Measurements from ENCODE around the gene DCST2.

Gene DCST2

DNA sequence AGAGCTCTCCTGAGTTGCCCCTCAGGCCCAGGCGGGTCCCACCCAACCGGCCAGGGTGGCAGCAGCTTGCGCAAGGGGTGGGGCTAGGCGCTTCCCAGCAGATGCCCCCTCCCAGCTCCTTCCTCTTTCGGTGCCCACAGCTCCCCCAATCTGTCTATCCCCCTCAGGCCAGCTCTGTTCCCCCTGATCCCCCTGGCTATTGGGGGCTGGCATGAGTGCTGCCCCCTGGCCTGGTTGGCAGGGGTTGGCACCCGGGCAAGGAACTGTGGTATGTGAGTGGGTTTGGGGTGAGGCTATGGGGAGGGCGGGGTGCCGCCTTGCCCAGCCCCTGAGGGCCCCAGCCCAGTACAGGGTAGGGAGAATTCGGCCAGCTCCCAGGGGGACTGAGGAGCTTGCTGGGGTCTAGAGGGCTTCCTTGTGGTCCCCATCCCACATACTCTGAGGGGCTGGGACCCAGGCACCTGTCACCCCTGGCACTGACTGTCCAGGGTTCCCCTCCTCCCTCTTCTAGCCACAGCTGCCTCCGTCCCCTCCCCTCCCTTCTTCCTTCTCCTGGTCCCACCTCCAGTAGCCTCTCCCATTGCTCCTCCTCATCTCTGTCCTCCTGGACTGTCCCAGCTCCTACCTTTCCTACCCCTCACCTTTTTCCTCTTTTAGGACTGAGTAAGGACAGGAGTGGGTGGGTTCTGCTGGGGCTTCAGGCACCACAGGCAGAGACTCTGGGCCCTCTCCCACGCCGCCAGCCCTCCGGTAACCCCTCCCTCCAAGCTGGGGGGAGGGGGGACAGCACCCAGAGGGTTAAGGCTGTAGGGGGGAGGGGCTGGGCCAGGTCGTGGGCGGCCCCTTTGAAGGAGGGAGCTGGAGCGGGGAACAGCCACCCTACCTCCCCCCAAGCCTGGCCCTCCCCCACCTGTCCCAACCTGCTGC lies 25.3 kb downstream of the DCST2 start:
- no peak for DNase-seq

DNA sequence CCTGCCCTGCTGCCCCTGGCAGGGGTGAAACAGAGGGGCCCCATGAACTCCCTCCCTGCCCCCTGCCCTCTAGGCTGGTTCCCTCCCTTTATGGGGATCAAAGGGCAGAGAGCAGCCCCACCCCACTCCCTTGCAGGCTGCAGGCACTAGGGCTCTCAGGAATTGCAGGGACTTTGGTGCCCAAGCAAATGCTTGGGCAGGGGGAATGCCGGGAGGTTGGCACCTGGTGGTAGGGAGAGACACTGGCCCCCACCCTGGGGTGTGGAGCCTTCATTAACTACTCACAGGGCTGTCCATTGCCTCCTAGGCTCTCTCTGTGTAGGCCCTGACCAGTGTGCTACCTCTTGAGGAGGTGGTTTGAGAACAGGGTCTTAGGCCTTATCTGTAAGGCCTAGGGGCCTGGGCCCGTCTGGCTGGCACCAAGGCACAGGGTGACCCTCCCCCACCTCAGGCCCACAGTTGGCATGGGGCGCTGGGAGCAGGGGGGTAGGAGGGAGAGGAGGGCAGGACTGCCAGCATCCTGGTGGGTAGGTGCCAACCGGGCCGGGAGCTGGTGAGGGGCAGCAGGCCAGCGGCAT lies 26.2 kb downstream of the DCST2 start:
- no peak for DNase-seq

DNA sequence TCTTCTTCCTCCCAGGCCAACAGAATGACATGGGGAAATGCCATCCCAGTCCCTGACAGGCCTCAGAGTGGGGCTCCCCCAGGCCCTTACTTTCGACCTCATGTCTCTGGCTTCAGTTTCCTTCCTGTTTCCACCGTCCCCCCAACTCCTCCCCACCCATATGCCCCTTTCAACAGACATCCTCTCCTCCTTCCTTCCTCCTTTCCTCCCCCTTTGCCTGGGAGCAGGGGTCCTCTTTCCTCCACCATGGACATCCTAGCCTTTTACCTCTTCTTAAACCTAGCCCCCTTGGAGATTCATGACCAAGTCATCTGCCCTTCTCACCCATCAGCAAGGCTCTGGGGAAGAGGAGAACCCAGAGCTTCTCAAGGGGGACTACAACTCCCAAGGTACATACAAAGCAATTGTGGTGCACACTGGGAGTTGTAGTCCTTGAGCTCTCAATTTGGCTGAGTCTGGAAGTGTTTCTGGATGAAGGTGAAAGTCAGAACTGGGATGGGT lies 26.9 kb downstream of the DCST2 start:
- peak; percentile 23 for DNase-seq

DNA sequence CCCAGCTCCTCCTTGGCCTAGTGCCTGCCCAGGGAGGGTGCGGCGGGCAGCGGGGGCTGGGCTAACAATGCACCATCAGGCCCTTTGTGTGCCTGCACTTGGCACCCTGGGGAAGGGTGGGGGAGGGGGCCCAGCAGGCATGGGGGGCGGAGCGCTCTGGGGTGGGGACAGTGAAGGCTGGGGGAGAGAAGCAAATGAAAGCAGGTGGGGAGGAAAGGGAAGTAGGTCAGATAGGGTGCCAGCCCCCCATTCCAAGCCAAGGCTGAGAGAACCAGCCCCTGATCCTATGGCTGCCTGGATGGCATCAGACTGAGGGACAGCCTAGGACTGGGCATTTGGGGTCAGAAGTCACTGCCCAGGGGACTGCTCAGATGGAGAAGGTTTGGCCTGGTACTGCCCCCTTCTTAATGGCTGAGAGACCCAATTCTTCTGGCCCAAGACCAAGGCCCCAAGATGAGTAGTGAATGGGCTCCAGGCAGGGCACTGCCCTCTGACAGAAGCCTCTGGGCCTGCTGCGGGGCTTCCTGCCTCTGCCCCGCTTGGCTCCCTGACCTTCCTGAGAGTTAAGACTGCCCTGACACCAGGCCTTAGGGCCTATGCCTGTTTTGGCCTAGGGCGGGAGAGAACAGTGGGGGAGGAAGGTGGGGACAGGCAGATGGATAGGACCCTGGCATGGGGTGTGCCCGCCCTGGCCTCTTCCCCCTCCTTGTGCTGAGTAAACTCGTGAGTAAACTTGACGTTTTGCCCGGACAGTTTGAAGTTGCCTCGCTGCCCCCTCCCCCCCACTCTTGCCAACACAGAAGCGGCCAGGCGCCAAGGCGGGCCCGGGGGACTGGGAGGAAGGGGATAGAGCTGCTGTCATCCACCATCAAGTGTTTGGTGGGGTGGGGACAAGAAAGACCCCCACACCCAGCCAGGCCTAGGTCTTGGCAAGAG lies 28.2 kb downstream of the DCST2 start:
- DNase-seq = no peak

DNA sequence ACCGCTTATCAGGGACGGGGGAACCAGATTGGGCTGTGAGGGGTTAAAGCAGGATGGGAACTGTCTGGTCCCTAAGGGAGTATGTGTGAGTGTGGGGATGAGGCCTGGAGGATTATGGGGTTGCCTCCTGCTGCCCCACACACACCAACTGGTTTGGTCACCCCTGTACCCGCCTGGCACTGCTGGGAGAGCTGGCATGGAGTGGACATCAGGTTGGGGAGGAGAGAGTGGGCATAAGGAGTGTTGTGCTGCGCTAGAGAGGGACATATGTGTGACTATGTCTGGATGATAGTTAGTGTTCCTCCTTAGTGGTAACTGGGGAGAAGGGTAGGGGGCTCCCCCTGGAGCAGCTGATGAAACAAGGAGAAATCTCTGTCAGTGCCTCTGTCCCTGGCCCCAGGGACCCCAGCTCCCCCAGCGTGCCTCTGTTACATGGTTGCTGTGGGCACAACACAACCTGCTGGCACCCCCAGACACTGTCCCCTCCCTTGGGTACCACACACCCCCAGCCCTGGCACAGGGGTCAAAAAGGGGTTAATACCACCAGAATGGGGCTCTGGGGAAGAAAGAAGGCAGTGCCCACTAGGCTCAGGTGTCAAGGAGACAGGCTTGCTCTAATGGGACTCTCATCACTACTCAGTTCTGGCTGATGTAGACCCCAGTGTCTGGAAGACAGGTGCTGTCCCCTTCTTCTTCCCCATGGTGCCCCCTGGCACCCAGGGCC lies 29.1 kb downstream of the DCST2 start:
- no peak for DNase-seq

DNA sequence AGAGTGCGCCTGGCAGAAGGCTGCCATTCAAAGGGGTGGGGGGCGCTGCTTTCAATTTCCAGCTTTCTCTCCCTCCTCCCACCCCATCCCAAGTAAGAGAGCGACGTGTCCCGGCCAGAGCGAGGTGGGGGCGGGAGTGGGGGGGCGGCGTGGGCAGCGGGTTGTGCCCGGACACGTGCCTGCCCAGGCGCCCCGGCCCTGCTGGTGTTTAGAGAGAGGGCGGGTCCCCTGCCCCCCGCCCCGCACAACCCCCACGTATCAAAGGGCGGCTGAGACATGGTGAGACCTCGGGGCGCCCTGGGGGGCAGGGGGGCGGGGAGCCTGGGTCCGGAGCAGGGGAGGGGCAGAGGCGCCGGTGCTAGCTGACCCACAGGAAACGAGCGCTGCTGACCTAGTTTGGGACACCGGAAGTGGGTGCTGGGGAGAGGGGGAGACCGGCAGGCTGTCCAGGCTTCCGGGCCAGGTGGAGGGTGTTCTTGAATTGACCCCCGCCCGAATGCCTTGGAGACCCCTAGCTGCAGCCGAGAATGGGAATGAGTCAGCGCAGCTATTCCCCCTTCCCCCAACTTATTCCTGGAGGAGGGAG lies 29.7 kb downstream of the DCST2 start:
- DNase-seq = peak; percentile 50

DNA sequence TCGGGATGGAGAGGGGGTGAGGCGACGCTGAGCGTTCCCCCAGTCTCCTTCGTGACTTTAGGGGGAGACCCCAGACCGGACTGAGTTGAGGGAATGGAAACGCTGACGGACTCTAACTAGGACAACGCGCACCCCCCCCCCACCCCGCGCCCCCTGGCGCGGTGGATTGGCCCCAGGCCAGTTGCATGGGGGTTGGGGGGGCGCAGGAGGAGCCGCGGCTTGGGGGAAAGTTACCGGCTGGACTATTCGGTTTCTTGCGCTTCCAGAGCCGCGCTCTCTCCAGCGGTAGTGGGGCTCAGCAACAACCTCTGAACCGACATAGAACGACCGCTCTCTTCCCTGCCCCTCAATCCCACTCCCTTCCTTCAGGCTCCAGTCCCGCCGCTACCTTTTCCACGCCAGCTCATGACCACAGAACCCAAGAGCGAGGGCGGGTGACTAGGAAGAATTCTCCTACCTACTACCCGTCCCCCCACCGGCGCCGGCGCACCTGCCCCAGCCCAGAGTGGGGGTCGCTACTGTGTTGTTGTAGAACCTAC lies 30.3 kb downstream of the DCST2 start:
- peak; percentile 28 for DNase-seq

DNA sequence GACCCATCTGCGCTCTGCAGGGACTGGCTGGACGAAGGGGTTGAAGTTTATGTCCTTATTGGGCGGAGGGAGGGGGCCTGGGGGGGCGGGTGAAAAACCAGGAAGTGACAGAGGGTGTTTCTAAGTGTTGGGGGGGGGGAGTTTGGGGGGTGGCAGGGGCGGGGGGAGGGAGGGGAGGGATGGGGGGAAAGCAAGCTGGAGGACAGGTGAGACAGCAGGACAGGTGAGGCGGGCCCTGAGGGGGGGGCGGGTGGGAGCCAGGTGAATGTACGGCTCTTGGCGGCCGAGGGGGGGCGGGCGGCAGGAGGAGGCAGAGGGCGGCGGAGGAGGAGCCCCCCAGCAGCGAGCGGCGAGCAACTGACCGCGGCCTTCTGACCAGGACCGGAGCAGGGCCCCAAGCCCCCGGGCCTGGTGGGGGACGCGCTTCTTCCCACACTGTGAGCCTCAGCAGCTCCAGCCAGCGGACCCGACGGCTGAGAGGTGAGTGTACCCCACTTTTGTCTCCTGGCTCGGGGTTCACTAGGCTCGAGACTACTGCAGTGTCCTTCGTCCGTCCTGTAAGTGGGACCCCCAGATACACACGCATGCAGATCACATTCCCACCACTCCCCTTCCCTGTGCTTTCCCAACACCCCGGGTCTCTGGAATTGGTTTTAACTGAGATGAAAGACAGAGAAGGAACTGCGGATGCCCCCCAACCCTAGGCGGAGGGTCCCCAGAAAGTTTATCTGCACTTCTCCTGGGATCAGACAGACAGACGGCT lies 30.9 kb downstream of the DCST2 start, which contains the start of gene ZBTB7B:
Gene ZBTB7B (plus strand): TSS at position 339 of the 763 bp plus-strand sequence. CDS start 11,859 bp downstream, outside the sequence.
- DNase-seq = peak; percentile 23

DNA sequence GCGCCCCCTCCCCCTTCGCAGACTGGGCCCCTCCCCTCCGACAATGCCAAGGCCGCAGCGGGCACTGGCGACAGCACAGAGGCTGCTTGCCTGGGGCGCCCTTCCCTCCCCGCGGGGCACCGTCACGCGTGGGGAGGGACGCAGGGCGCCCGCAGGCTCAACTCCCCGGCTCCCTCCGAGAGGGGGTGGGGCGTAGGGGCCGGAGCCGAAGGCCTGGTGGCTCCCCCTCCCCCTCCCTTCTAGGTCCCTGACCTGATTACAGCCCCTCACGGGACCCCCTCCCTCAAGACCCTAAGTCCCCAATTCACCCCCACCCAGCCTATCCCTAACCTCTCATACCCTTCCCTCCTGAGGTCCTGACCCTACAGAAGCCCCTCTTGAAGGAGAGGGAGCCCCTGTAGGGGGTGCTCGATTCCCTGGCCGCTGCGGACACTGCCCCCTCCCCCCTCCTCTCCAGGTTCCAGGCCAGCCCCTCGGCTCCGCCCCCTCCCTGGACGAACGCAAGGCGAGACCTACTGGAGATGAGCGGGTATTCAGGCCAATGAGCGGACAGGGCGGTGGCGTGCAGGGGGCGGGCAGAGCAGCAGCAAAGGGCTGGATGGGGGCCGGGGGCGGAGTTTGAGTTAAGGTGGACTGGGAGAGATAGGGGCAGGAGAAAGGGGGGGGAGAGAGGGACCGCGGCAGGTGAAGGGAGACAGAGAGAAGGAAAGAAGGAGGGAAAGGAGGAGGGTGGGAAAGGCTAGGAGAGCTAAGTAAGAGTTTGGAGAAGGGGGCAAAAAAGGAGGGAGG lies 31.7 kb downstream of the DCST2 start:
- peak; percentile 99 for DNase-seq

DNA sequence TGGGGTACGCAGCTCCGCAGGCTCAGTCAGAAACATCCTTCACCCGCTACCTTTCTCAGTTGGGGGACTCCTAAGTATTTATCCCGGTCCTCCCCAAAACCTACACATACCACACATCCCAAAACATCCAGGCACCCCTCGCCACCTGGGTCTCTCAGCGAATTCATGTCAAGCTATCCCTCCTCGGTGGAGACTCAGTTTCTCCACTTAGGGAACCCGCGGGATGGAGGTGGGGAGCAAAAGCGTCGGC lies 32.2 kb downstream of the DCST2 start:
- DNase-seq = peak; percentile 36

DNA sequence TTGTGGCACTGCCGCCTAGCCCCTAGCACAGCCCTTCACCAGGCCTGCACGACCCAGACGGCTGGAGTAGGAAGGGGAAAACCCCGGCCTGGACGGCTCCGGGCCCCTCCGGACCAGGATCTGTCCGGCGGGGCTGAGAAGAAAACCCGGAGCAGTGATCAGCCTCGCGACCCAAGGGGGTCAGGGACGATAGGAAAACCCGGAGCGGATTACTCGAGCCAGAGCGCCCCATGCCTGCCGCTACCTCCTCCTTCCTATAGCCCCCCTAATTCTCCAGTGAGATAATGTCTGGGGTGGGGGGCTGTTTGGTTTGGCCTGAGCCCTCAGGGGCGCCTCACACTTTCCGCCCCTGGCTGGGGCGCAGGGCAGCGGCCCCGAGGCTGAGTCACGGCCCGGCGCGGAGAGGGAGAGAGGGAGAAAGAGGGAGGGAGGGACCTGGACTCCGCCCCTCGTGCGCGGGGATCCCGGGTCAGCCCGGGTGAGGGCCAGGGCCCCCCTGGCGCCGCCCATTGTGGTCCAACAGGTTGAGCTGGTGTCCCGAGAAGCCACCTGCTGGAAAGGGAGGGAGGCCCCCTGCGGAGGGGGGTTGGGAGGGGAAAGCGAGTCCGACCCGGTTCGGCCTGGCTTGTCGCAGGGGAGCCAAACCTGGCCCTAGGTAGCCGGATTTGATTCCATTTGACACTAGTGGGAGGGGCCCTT lies 32.7 kb downstream of the DCST2 start:
- peak; percentile 76 for DNase-seq

DNA sequence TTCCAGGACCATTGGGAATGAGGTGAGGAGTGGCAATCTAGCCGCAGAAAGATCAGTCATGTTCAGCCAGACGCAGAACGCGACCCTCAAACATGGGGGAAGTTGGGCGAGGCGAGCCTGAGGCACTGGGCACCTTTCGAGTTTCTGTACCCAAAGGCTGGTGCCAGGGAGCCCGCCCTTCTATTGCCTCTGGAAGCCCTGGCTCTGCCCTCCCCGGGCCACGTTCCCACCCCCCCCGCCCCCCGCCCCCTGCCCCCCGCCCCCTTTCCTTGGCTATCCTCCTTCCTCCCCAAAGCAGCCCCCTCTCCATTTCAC lies 33.2 kb downstream of the DCST2 start:
- no peak for DNase-seq

DNA sequence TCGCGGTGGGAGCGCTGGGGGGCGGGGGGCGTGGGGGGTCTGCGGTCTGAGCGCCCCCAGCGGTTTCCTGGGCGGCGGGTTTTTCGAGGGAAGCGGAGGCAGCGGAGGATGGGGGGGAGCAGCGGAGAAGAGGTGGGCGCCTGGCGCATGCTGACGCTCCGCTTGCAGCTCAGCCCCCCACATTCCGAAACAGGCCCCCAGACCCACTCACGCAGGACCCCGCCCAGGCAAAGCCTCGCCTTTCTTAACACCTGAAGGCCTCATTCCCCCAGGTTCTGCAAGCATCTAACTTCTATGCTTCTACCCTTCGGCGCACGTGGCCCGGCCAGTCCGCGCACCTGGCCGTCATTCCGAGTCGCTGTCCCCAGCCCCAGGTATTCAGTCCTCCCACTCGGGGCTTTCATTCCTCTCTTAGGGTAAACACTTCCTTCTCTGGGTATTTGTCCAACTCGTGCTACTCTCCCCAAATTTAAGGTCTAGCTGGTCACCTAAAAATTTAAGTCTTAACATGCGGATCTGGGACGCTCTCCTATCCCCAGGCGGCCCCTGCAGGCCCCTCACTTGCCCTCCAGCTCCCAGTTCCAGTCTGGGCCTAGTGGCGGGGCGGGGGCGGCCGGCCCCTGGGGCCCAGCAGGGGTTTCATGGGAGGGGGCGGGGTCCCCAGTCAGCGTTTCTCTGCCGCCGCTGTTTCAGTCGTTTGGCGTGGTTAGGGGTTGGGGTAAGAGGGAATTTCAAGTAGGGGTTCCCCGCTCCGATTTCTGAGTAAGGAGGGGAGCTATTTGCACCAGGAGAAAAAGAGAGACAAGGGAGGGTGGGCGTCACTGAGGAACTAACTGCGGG lies 33.8 kb downstream of the DCST2 start:
- DNase-seq = no peak

DNA sequence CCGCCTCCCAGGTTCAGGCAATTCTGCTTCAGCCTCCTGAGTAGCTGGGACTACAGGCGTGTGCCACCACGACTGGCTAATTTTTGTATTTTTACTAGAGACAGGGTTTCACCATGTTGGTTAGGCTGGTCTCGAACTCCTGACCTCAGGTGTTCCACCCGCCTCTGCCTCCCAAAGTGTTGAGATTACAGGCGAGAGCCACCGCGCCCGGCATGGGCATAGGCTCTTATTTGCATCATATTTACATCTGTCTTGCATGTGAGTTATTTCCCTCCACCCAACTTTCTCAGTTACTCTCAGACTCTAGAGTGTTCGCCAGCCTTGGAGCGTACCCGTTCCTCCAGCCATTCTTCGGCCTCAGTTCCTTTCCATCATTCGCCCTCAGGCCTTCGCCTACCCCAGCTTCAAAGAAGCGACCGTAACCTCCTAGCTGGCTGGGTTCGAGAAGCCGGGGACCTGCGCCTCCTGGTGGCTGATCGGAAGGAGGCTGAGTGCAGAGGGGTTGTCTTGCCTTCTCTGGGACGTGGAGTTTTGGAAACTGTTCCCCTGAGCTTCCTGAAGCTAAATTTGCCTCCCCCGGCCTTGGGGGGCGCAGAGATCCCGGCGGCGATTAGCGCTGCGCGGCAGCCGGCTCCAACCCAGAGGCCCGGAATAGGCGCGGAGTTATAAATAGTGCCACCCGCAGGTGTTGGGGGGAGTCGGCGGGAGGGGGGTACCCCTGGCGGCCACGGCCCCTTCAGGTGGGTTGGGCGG lies 34.6 kb downstream of the DCST2 start:
- peak; percentile 76 for DNase-seq

DNA sequence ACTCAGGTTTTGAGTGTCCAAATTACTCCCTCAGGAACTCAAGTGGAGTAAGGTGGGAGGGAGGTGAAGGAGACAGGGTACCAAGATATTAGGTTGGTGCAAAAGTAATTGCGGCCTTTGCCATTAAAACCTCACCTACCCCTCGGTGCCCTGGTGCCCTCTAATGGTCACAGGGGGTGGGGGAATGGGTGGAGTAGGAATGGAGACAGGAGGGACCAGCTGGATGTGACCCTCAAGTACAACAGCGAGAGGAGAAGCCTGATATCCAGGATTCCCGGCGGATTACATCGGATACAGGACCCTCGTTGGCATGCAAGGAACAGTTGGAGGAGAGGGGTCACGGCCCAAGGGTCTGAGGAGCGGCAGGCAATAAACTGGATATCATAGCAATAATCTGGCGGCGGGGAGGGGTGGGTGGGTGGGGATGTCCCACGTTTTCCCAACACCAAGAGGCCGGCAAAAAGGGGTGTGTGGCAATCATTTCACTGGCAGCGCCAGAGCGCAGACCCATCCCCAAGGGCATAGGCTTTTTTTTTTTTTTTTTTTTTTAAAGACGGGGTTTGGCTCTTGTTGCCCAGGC lies 35.3 kb downstream of the DCST2 start:
- no peak for DNase-seq

DNA sequence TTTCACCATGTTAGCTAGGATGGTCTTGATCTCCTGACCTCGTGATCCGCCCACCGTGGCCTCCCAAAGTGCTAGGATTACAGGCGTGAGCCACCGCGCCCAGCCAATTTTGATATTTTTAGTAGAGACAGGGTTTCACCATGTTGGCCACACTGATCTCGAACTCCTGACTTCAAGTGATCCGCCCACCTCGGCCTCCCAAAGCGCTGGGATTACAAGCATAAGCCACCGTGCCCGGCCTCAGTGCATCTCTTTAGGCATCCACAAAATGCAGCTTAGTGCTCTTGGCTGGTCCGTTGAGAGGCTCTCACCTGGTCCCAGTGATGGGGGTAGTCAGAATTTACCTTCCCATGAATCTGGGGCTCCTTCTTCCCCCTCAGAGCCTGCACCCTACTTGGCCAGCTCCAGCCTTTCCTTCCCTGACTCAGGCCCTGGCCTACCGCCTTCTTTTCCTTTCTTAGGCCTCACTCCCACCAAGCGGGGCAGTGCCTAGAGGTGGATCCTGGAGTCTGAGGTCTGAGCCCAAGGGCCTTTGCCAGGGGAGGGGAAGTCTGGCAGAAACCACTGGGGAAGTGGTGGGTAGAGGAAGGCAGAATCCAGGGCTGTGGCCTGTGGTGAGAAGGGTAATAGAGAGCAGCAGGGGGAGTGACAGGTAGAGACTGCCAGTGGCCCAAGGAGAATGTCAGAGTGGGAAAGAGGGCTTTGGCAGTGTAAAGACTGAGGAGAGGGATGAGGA lies 36.4 kb downstream of the DCST2 start:
- no peak for DNase-seq
